Stomach (tissue), 4 donors: Measurements from ENCODE around the gene CBX8.

Experiments
- POLR2A ChIP-seq, 4 donors: fragments of 450-650 bp; IDR thresholded peaks; one replicate each; pipeline ENCODE4 v1.6.1; 2016; ENCODE audit warnings: antibody characterized with exemption in 4 of 4, control low read depth in 2 of 4, mild to moderate bottlenecking in 1 of 4, moderate library complexity in 1 of 4
- TF ChIP-seq, protein P1 (sequence below), 7 experiments: fragments of 450-650 bp in 4 of 7; fragments of 200-600 bp in 3 of 7; sonication (generic) in 3 of 7; IDR thresholded peaks; one replicate each; pipeline ENCODE4 v1.5.1; 2016 to 2019; ENCODE audit warnings: antibody characterized with exemption in 7 of 7, control low read depth in 2 of 7, mild to moderate bottlenecking in 1 of 7

DNA sequence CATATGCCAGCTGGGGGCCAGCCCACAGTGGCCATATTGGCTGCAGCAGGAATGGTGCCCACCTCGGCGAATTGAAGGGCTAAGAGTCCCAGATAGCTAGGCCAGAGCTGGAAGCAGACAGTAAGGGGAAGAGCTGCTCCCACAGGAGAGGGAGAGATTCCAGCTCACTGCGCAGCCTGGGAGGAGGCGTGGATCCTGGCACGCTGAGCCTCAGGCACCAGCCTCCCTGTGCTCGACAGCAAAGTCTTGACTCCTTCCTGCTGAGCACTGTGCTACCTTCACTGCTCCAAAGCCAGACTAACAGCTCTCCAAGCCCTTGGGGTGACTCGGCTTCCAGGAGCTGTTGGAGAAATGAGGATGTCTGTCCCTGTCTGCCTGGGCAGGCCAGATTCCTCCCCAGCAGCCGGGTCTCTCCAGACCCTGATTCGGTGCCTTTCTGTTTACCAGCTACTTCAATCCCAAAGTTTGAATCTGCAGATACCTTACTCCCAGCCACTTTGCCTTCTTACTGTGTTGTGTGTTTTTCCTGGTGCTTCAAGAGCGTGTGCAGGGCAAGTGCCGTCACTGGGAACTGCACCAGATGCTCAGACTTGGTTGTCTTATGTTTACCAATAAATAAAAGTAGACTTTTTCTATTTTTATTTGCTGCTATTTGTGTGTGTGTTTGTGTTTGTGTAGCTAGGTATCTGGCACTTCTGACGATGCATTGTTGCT, 9.8 kb downstream of the CBX8 start:
- no peak for TF ChIP-seq POLR2A (IDR thresholded peaks at IDR 0.05)
- TF ChIP-seq, protein P1, sequence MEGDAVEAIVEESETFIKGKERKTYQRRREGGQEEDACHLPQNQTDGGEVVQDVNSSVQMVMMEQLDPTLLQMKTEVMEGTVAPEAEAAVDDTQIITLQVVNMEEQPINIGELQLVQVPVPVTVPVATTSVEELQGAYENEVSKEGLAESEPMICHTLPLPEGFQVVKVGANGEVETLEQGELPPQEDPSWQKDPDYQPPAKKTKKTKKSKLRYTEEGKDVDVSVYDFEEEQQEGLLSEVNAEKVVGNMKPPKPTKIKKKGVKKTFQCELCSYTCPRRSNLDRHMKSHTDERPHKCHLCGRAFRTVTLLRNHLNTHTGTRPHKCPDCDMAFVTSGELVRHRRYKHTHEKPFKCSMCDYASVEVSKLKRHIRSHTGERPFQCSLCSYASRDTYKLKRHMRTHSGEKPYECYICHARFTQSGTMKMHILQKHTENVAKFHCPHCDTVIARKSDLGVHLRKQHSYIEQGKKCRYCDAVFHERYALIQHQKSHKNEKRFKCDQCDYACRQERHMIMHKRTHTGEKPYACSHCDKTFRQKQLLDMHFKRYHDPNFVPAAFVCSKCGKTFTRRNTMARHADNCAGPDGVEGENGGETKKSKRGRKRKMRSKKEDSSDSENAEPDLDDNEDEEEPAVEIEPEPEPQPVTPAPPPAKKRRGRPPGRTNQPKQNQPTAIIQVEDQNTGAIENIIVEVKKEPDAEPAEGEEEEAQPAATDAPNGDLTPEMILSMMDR (IDR thresholded peaks at IDR 0.05), result no peak
